Measurements from ENCODE around the gene CCL24. TPM values are rescaled to one million over a fixed set of nuclear protein-coding genes. Genes with fewer than 3 reads are reported as not detected.

Gene CCL24
- total and polyA plus RNA-seq, 2 donors (not counting 3 experiments of a cell fraction or from before 2014, with no cell fraction given) = not detected

DNA sequence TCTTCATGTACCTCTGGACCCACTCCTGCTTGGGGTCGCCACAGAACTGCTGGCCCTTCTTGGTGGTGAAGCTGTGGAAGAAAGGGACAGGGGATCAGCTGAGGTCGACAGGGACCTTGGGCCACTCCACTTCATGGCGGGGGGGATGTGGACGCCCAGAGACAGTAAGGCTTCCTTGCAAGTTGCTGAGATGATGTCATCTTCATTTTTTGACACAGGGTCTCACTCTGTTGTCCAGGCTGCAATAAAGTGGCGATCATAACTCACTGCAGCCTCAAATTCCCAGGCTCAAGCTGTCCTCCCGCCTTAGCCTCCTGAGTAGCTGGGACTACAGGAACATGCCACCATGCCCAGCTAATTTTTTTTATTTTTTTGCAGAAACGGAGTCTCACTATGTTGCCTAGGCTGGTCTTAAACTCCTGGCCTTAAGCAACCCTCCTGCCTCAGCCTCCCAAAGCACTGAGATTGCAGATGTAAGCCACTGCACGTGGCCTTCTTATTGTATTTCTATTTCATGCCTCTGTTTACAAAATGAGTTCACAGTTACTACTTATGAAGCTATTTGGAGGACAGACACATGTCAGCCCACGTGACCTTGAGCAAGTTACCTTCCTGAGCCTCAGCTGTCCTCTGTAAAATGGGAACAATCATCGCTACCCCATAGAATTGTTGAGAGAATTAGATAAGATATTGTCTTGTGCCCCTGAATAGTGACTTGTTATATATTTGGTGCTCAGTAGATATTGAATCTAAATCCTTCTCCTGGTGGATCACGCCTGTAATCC lies 1.5 kb downstream of the CCL24 start:
- POLR2A ChIA-PET = no interaction called here
- Histone ChIP-seq H3K36me3 (ENCODE audit: control insufficient read depth in 2 of 2, extremely low read depth in 1 of 2, insufficient read depth in 2 of 2, low read length in 2 of 2) (no peaks in the 10 kb centered on the region), H3K9ac (replicated peaks; ENCODE audit: extremely low read depth, insufficient read depth, low read length) (no peak overlapping the region), H2AFZ (ENCODE audit: low read depth, low read length) (no peak overlapping the region), H3K9me1 (replicated peaks; ENCODE audit: control insufficient read depth, extremely low read depth, insufficient read depth, low read length) (no peaks in the 10 kb centered on the region), H3K27ac (ENCODE audit: insufficient read depth, low read depth, low read length) (no peak overlapping the region), H3K79me2 (ENCODE audit: control insufficient read depth, insufficient read depth, low read length) (no peaks in the 10 kb centered on the region), H3K27me3 (ENCODE audit: control insufficient read depth in 2 of 2, insufficient read depth in 2 of 2, low read length in 2 of 2) (peaks cover 0 to 1% of the 10 kb centered on the region in 2 experiments), H3K4me1 (ENCODE audit: control insufficient read depth, extremely low read depth, insufficient read depth, low read length) (no peaks in the 10 kb centered on the region), H4K20me1 (replicated peaks; ENCODE audit: control insufficient read depth, extremely low read depth, insufficient read depth, low read length) (no peaks in the 10 kb centered on the region), H3K4me2 (ENCODE audit: insufficient read depth, low read length) (no peak overlapping the region), H3K9me3 (replicated peaks; ENCODE audit: control insufficient read depth, insufficient read depth, low read length) (no peaks in the 10 kb centered on the region), H3K4me3 (replicated peaks in 1 of 3; ENCODE audit: insufficient read depth in 1 of 3, low read depth in 1 of 3, low read length in 3 of 3) (no peak overlapping the region)
- intact Hi-C loops (cut with micrococcal nuclease) (no loop called here), dilution Hi-C loops (cut with MboI; ENCODE audit: extremely low pct_ligation_motif_present, low sequenced_read_pairs) (no loop called here)
- no peak for DNase-seq (ENCODE audit: low read depth, low spot score)
- CTCF ChIA-PET = no interaction called here
- FAIRE-seq = no peak
- TF ChIP-seq MYC (IDR thresholded peaks at IDR 0.05; ENCODE audit: low read depth, low read length) = no peak
- no TSS peak for BruUV-seq (replicated peaks)

DNA sequence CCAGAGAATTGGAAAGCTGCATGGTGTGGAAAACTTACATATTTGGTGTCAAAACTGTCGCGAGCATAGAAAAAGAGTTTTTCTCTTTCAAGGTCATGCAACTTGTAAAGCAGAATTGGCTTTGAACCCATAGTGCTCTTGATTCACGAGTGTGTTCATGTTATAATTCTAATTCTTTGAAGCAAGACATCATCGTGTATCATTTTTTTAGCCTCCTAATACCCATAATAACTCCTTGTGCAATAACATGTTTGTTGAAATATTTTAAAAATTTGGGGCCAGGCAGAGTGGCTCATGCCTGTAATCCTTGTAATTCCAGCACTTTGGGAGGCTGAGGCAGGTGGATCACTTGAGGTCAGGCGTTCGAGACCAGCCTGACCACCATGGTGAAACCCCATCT lies 4.2 kb downstream of the CCL24 start:
- no peak overlapping the region for H3K4me3 ChIP-seq (replicated peaks in 1 of 3; ENCODE audit: insufficient read depth in 1 of 3, low read depth in 1 of 3, low read length in 3 of 3)
- FAIRE-seq (no peak), DNase-seq (ENCODE audit: low read depth, low spot score) (no peak)
- H3K27ac ChIP-seq (ENCODE audit: insufficient read depth, low read depth, low read length) = no peak overlapping the region
- no peak overlapping the region for H3K9ac ChIP-seq (replicated peaks; ENCODE audit: extremely low read depth, insufficient read depth, low read length)
- H3K4me2 ChIP-seq (ENCODE audit: insufficient read depth, low read length) = no peak overlapping the region
- ChIA-PET CTCF (no interaction called here), POLR2A (interaction anchor here (0.7 kb wide), 1 partner anchor 10 kb away, joined by 4 read pairs; no protein-coding TSS in a partner anchor)
- H3K36me3 ChIP-seq (ENCODE audit: control insufficient read depth in 2 of 2, extremely low read depth in 1 of 2, insufficient read depth in 2 of 2, low read length in 2 of 2) = no peaks in the 10 kb centered on the region
- intact Hi-C loops (cut with micrococcal nuclease) (no loop called here), dilution Hi-C loops (cut with MboI; ENCODE audit: extremely low pct_ligation_motif_present, low sequenced_read_pairs) (no loop called here)
- H2AFZ ChIP-seq (ENCODE audit: low read depth, low read length) = no peak overlapping the region
- peaks cover 0 to 1% of the 10 kb centered on the region in 2 experiments for H3K27me3 ChIP-seq (ENCODE audit: control insufficient read depth in 2 of 2, insufficient read depth in 2 of 2, low read length in 2 of 2)
- H4K20me1 ChIP-seq (replicated peaks; ENCODE audit: control insufficient read depth, extremely low read depth, insufficient read depth, low read length) = no peaks in the 10 kb centered on the region
- no peaks in the 10 kb centered on the region for H3K9me1 ChIP-seq (replicated peaks; ENCODE audit: control insufficient read depth, extremely low read depth, insufficient read depth, low read length)
- BruUV-seq (replicated peaks) = no TSS peak
- H3K4me1 ChIP-seq (ENCODE audit: control insufficient read depth, extremely low read depth, insufficient read depth, low read length) = no peaks in the 10 kb centered on the region
- no peaks in the 10 kb centered on the region for H3K9me3 ChIP-seq (replicated peaks; ENCODE audit: control insufficient read depth, insufficient read depth, low read length)
- H3K79me2 ChIP-seq (ENCODE audit: control insufficient read depth, insufficient read depth, low read length) = no peaks in the 10 kb centered on the region
- TF ChIP-seq, protein P1, sequence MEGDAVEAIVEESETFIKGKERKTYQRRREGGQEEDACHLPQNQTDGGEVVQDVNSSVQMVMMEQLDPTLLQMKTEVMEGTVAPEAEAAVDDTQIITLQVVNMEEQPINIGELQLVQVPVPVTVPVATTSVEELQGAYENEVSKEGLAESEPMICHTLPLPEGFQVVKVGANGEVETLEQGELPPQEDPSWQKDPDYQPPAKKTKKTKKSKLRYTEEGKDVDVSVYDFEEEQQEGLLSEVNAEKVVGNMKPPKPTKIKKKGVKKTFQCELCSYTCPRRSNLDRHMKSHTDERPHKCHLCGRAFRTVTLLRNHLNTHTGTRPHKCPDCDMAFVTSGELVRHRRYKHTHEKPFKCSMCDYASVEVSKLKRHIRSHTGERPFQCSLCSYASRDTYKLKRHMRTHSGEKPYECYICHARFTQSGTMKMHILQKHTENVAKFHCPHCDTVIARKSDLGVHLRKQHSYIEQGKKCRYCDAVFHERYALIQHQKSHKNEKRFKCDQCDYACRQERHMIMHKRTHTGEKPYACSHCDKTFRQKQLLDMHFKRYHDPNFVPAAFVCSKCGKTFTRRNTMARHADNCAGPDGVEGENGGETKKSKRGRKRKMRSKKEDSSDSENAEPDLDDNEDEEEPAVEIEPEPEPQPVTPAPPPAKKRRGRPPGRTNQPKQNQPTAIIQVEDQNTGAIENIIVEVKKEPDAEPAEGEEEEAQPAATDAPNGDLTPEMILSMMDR (IDR thresholded peaks at IDR 0.05; ENCODE audit: extremely low read depth in 1 of 2, insufficient read depth in 1 of 2, low read depth in 1 of 2, low read length in 2 of 2) = no peak
- TF ChIP-seq POLR2AphosphoS5 (IDR thresholded peaks at IDR 0.05; ENCODE audit: insufficient read depth, low read depth, low read length) = no peak
- TF ChIP-seq, protein P2, sequence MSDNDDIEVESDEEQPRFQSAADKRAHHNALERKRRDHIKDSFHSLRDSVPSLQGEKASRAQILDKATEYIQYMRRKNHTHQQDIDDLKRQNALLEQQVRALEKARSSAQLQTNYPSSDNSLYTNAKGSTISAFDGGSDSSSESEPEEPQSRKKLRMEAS (IDR thresholded peaks at IDR 0.05; ENCODE audit: insufficient read depth, insufficient read length) = no peak
- no peak for TF ChIP-seq FOS (IDR thresholded peaks at IDR 0.05; ENCODE audit: borderline replicate concordance, insufficient read depth, low read length)
- no peak for TF ChIP-seq POLR2A (IDR thresholded peaks at IDR 0.05; ENCODE audit: low read depth, low read length)
- TF ChIP-seq JUN (IDR thresholded peaks at IDR 0.05; ENCODE audit: borderline replicate concordance, insufficient read depth, insufficient read length, low read depth) = no peak
- no peak for TF ChIP-seq EZH2 (IDR thresholded peaks at IDR 0.05; ENCODE audit: borderline replicate concordance, low read depth, low read length, severe bottlenecking)
- TF ChIP-seq MYC (IDR thresholded peaks at IDR 0.05; ENCODE audit: low read depth, low read length) = no peak
- no peak for TF ChIP-seq GATA2 (IDR thresholded peaks at IDR 0.05; ENCODE audit: insufficient read depth, insufficient read length, low read depth, low read length)

Data from endothelial cell of umbilical vein (primary cell).